ENCODE measurements around the gene FUT8.
"Not testable (repeated sequence)": the region's sequence is repeated elsewhere in the genome, so short reads cannot be mapped to it uniquely, and the experiment has no call there.

FUT8 gene

DNA sequence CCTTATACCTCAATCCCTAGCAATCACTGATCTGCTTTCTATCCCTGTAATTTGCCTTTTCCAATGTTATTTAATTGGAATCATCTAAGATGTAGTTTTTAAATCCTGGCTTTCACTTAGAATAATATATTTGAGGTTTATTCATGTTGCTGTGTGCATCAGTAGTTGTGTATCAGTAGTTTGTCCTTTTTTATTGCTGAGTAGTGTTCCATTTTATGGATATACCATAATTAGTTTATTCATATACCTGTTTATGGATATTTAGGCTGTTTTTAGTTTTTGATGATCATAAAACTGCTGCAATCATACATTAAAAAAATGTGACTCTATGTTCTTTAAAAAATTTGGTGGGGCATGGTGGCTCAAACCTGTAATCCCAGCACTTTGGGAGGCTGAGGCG, 43.7 kb downstream of the FUT8 start:
- DNase-seq: no peak

- no peak for DNase-seq
Measured at GRCh38 chr14:65461730-65462129, 49.2 kb downstream of the FUT8 start.

GRCh38 chr14:65462411-65462810, 49.9 kb downstream of the FUT8 start:
- DNase-seq: no peak

GRCh38 chr14:65465584-65465983, 53.1 kb downstream of the FUT8 start:
- DNase-seq: no peak

DNA sequence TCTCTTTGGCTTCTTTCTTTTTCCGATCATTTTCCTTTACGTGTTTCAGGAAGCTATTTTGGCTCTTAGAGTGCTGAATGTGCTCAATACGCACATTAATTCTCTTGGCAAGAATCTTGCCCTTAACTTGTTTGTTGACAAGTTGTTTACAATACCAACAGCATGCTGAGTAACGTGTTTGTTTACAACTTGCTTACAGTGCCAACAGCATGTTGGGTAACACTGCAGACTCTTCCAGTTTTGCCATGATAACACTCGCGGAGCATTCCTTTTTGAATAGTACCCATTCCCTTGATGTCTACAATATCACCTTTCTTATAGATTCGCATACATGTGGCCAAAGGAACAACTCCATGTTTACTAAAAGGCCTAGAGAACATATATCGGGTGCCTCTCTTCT, 55.4 kb downstream of the FUT8 start:
- not testable (repeated sequence) for DNase-seq

GRCh38 chr14:65469903-65470302, 57.4 kb downstream of the FUT8 start:
- no peak for DNase-seq

GRCh38 chr14:65470404-65470880, 57.9 kb downstream of the FUT8 start:
- no peak for DNase-seq

GRCh38 chr14:65471038-65471878, 58.7 kb downstream of the FUT8 start:
- DNase-seq: no peak

- no peak for DNase-seq
Measured at GRCh38 chr14:65472189-65472588, 59.7 kb downstream of the FUT8 start.

- DNase-seq: no peak
Measured at GRCh38 chr14:65476273-65476941, 63.9 kb downstream of the FUT8 start.

- no peak for DNase-seq
Measured at GRCh38 chr14:65476942-65477318, 64.4 kb downstream of the FUT8 start.

DNA sequence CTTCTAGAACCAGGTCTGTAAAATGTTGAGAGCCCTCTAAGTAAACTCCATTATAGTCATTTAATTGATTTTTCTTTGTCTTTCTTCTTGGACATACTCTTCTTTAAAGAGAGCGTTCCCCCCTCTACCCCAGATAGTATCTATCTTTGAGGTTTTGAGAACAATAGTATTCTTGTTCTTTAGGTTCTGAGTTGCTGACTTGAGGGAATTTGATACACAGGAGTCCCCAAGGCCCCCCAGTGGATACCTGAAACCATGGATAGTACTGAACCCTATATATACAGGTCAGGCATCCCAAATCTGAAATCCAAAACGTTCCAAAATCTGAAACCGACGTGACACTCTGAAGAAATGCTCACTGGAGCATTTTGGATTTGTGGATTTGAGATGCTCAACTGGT, 65.5 kb downstream of the FUT8 start:
- no peak for DNase-seq

DNA sequence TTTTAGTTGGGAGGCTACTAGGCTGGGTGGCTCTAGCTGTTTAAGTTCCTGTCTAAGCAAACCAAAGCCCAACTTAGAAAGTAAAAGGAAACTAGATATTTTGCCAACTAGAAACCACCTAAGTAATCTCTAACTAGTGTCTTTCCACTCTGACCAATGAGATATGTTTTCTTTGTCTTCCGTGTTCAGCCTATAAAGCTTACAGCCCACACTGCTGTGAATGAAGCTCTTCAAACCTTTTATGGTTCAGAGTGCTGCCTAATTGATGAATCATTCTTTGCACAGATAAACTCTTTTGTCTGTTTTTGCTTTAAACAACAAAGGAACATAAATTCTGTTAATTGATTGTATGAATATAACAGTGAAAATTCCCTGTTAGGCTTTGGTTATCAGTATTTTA, 66.1 kb downstream of the FUT8 start:
- DNase-seq: no peak

GRCh38 chr14:65479386-65479785, 66.9 kb downstream of the FUT8 start:
- no peak for DNase-seq

DNA sequence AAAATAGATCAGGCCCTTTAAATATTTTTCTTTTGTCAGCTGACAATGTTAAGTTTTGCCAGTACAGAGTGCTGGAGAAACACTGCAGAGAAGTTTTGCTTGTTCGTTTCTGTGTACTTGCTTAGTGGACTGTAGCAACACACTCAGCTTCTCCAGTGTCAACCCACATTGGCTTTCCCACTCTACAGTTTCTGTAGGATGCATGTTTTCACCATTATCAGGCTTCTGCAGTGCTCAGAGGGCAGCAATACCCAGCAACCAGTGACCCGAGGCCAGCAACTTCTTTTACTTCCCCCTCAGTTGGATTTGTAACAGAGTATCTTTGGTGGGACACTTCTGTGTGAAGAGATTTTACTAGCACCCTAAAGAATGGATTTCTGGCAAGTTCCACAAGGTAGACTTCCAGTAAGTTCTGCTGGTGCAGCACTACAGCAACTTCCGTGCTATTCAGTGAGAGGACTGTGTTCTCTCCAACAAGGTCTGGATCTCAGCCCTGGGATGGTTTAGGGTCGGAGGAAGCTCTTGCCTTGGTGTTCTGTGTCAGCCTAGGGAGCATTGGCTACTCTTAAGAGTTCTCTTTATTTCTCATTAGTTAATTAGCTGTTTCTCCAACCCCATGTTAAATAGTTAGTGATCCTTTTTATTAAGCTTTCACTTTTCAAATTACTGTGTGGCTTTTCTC, 70.4 kb downstream of the FUT8 start:
- DNase-seq: no peak

GRCh38 chr14:65483647-65484046, 71.1 kb downstream of the FUT8 start:
- DNase-seq: no peak

GRCh38 chr14:65485516-65485915, 73.0 kb downstream of the FUT8 start:
- DNase-seq: no peak

- DNase-seq: no peak
Measured at GRCh38 chr14:65486863-65487262, 74.3 kb downstream of the FUT8 start.

GRCh38 chr14:65487783-65488494, 75.4 kb downstream of the FUT8 start:
- no peak for DNase-seq

- DNase-seq: no peak
Measured at GRCh38 chr14:65491274-65491673, 78.7 kb downstream of the FUT8 start.

- DNase-seq: no peak
Measured at GRCh38 chr14:65492266-65492665, 79.7 kb downstream of the FUT8 start.

- DNase-seq: no peak
Measured at GRCh38 chr14:65495196-65495595, 82.7 kb downstream of the FUT8 start.
